ENCODE results near the gene IFT88.

The IFT88 gene

DNA sequence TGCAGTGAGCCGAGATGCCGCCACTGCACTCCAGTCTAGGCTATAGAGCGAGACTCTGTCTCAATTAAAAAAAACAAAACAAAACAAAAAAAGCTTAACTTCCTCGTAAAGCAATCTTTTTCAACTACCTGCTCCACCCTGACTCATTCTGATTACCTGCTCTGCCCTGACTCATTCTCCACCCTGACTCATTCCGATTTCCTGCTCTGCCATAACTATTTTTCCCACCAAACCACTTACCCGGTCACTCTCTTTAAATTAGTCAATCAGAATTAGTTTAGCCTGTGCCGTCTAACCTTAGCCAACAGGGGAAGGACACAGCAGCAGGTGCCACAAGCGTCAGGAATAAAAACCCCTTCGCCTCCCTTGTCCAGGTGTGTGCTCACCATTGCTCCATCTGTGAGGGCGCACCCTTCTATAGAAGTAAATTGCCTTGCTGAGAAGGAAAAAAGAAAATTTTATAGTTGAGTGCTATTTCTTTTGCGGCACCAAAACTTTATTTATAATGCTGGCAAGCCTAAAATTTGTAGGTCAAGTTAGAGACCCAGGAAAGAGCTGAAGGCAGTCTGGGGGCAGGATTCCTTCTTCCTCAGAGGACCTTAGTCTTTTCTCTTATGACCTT is 1.7 kb upstream of the IFT88 start:
- DNase-seq = no peak

DNA sequence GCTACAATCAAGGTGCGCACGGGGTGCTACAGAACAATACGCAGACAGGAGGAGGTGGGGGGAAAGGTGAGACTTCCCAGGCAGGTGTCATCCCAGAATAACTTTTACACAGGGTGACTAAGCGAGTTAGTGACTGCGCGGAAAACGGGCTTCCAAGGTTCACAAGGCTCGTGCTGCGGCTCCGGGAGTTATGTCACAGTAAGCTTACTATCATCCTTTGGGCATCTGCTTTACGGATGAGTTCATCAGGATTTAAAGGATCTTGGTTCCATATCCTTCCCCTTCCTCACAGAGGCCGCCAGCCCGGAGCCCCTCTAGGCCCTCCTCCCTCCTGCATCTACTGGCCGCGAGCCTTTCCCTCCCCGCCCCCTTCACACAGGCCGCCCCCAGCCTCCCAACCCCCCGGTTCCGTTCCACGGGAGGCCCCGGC is 474 bp upstream of the IFT88 start:
- DNase-seq = no peak

- no peak for DNase-seq
Observed at GRCh38 chr13:20567881-20568528, 1.0 kb downstream of the IFT88 start.

GRCh38 chr13:20570517-20570916 is 3.6 kb downstream of the IFT88 start:
- no peak for DNase-seq

GRCh38 chr13:20571676-20572075 is 4.7 kb downstream of the IFT88 start:
- DNase-seq = no peak

DNA sequence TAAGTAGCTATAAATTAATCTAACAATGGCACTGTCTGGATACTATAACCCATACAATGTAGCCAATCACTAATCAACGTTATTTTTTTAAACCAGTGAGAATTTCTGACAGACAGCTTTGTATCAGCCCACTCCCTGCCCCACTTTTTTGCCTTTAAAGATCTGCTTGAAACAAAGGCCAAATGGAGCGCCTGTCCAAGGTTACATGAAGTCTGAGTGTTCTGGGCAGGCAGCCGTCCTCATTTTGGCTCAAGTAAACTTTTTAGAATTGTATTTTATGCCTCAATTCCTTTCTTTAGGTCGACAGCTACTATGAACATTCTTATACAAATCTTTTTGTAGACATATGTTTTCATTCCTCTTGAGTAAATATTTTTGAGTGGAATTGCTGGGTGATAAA is 6.2 kb downstream of the IFT88 start:
- no peak for DNase-seq

- DNase-seq = no peak
Observed at GRCh38 chr13:20573636-20574035, 6.7 kb downstream of the IFT88 start.

GRCh38 chr13:20579191-20579590 is 12.2 kb downstream of the IFT88 start:
- DNase-seq = no peak

- no peak for DNase-seq
Observed at GRCh38 chr13:20580257-20580656, 13.3 kb downstream of the IFT88 start.

GRCh38 chr13:20582026-20582425 is 15.1 kb downstream of the IFT88 start:
- DNase-seq = no peak

DNA sequence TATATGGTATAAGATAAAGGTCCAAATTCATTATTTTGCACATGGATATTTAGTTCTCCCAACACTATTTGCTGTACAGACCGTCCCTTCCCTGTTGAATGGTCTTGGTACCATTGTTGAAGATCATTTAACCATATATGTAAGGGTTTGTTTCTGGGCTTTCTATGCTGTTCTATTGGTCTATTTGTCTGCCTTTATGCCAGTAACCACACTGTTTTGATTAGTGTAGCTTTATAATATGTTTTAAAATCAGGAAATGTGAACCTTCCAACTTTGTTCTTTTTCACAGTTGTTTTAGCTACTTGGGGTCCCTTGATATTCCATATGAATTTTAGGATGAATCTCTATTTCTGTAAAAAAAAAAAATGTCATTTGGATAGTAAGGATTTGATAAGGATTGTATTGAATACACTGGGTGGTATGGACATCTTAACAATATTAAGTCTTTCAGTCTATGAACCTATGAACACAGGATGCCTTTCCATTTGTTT is 16.9 kb downstream of the IFT88 start:
- DNase-seq = no peak

DNA sequence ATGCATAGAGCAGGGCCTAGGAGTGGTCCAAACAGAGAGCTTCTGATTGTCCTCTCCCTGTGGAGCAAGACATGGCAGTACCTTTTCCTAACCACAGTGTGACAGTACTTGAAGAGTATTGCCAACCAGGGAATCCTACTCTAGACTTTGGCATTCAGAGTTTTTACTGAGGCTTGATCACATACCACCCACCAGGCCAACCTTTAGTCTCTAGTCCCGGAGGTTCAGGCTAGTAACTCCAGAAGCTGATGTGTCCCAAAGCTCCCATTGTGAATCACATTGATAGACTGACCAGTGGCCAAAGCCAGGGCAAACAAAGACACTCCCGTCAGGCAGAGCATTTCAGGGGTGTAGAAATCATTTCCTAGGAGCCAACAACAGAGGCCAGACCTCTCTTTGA is 18.4 kb downstream of the IFT88 start:
- no peak for DNase-seq

GRCh38 chr13:20588529-20589110 is 21.7 kb downstream of the IFT88 start:
- no peak for DNase-seq

DNA sequence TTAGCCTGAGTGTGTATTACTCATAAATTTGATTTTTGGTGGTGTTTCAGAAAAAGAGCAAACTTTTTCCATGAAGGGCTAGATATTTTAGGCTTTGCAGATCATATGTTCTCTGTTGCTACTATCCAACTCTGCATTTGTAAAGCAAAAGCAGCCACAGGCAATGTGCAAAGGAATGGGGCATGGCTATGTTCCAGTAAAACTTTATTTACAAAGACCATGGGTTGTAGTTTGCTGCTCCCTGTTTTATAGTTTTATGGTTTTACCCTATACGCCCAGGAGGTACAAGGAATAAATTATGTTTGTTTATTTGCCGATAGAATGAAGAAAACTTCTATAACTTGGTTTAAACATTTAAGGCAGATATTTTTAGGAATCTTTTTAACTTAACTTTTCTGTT is 23.6 kb downstream of the IFT88 start:
- DNase-seq = no peak

- DNase-seq = no peak
Observed at GRCh38 chr13:20592606-20593005, 25.6 kb downstream of the IFT88 start.

DNA sequence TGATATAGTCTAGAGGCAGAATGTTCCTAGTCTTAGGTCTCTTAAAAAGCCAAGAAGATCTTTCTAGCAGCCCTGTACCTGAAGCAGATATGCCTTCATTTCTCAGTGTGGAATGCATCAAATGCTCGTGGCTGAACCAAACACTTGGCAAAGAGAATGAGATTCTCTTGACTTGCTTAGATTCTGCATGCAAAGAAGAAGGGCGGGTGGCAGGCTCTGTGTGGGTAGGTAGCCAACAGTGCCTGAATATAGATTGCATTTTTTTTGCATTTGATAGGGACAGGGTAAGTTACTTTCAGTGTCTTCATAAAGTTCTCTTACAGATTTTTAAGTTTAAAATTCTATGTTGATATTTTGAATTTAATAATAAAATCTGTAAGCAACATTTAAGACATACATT is 27.3 kb downstream of the IFT88 start:
- no peak for DNase-seq

DNA sequence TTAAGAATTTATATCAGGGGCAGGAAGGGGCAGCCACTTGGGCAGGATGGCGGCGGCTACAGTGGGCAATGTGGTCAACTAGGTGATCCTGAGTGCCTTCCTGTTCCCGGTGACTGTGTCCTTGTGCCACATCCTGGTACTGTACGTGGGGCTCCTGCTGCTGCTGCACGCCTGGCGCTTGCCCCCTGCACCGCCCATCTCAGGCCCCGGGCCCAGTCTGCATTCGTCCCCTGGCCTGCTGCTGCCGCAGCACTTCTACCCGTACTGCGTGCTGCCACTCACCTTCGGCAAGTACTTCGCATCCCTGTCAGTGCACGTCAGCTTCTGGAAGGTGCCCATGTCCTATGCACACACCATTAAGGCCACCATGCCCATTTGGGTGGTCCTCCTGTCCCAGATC is 40.1 kb downstream of the IFT88 start:
- DNase-seq = no peak

- no peak for DNase-seq
Observed at GRCh38 chr13:20608438-20609020, 41.6 kb downstream of the IFT88 start.

- DNase-seq = no peak
Observed at GRCh38 chr13:20609145-20609544, 42.2 kb downstream of the IFT88 start.

DNA sequence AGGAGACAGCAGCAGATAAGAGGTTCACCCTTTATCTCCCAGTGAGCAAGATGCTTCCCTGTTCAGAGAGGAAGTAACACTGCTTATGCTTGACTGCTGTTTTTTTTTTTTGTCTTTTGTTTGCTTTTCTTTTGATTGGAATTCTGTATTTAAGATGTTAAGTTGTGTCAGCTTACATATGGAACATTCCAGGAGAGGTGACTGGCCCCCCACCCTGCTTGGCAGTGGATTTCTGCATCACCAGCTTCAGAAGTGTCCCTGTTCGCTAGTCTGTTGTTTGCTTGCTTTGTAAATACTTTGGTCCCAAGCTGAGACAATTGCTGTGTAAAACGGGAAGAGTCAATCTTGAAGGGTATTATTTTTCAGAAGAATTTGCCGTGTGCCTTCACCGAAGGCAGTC is 43.0 kb downstream of the IFT88 start:
- DNase-seq = no peak

DNA sequence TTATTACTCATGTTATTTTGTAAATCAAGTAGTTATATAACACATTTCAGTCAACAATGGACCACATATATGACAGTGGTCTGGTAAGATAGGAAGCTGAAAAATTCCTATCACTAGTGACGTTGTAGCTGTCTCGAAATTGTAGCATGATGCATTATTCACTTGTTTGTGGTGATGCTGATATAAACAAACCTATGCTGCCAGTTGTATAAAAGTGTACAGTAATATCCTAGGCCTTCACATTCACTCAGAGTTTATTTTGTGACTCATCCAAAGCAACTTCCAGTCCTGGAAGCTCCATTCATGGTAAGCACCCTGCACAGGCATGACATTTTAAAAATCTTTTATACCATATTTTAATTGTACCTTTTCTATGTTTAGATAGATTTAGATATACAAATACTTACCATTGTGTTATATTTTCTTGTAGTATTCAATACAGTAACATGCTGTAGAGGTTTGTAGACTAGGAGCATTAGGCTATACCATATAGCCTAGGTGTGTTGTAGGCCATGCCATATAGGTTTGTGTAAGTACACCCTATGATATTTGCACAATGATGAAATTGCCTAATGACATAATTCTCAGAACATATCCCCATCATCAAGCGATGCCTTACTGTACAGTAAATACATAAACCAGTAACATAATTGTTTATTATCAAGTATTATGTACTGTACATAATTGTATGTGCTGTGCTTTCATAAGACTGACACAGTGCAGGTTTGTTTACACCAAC is 49.3 kb downstream of the IFT88 start:
- no peak for DNase-seq

GRCh38 chr13:20623000-20623399 is 56.0 kb downstream of the IFT88 start:
- DNase-seq = no peak

GRCh38 chr13:20624213-20624612 is 57.3 kb downstream of the IFT88 start:
- no peak for DNase-seq

Data from activated T-cell treated with anti-CD3 and anti-CD28 coated beads, Interleukin-2, amount 50 U/mL, for 1 hour (primary cell).